Hepatic stellate cell (primary cell): ENCODE results near the gene MFAP2.

ENCODE experiments used
- DNase-seq: peaks from one replicate; pipeline ENCODE4 v3.0.0; 2011; ENCODE audit warnings: low spot score

The MFAP2 gene, protein sequence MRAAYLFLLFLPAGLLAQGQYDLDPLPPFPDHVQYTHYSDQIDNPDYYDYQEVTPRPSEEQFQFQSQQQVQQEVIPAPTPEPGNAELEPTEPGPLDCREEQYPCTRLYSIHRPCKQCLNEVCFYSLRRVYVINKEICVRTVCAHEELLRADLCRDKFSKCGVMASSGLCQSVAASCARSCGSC

DNA sequence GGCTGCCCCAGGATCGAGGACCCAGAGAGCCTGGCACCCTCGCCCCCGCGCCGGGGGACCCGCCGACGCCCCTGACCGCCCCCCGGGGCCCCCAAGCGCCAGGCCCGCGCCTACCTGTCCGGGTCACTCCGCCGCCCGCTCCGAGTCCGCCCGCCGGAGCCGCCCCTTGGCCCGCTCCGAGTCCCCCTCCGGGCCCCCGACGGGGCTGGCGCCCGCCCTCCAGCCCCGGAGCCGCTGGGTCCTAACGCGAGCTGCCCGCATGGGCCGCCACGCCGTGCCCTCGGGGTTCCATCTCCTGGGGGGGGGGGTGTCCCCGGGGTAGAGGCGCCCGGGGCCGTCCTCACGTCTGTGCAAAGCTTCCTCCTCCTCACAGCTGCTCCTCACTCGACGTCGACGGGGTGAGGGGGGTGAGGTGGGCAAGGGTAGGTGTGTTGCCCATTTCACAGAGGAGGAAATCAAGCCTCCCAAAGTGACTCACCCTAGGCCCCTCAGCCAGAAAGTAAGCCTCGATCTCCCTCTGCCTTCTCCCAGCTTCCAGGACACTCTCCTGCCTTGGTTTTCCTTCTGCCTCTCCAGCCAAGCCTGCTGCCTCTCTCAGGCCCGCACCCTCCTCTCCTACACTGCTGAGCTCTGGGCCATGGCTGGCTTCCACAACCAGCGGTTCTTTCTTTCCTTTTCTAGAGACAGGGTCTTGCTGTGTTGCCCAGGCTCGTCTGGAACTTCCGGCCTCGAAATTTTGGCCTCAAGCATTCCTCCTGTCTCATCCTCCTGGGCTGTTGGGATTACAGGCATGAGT lies at the start of gene MFAP2:
MFAP2 (minus strand) TSS at position 148 of the 796 bp plus-strand sequence. CDS start 2,347 bp downstream, outside the sequence.
- DNase-seq: no peak

DNA sequence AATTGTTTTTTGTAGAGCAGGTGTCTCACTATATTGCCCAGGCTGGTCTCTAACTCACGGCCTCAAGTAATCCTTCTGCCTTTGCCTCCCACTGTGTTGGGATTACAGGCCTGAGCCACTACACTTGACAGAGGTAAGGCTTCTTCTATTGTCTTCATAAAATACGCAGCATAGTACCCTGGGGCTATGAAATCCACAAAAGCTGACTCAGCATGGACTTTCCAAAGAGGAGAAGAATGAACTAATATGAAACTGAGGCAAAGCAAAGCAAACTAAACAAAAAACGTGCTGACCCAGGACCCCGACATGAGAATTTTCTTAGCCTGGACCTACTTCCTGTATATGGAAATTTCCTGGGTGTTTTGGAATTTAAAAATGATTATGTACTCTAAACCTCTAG lies 49.8 kb upstream of the MFAP2 start:
- DNase-seq: no peak

DNA sequence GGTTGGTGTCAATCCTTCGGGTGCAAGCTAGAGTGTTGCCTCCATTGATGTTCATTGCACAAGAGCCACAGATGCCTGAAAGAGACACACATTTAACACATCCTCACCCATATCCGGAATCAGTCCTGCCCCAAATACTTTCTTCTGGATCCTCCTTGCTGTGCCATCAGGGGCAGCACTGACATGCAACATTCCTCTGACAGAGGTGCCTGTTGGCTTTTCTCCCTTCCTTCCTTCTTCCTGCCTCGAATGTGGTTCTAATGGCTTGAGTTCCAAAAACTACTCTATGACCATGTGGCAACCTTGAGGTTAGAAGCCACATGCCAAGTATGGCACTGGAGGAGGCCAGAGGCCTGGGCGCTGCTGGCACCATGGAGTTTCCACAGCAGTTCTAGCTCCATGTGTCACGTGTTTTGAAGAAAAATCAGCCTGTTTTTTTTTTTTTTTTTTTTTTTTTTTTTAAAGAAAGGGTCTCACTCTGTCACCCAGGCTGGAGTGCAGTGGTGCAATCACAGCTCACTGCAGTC lies 48.3 kb upstream of the MFAP2 start:
- no peak for DNase-seq

DNA sequence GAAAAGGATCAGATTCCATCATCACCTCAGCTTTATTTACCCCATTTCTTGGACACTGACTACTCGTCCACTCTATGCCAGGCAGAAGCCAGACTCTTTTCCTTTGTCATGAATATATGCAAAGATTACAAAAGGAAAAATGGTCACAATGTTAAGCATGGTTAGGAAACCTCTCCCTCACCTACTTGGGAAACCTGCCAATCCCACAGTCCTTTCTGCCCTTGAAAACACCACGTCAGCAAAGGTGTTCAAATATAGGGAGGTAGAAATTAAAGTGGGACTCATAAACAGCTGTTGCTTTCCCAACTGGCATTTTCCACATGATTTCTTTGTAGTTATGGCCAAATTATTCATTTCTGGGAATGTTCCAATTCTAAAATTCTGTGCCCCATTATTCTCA lies 47.5 kb upstream of the MFAP2 start:
- DNase-seq: no peak

DNA sequence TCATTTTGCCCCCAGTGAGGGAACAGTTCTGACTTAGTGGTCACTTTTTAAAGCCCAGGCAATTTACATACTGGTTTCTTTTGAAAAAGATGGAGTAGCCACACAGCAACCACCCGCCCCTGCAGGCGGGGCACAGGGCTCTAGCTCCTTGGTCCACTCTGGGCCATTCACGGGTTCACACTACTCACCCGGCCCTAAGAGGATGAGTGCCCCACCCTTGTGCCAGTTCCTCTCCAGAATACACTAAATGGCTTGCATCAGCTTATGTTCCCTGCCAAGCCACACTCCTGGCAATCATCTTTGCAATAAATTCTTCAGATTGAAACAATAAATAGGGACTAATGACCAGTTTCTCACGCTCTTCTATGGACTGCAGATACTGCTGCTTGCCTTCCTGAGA lies 47.0 kb upstream of the MFAP2 start:
- DNase-seq: no peak

DNA sequence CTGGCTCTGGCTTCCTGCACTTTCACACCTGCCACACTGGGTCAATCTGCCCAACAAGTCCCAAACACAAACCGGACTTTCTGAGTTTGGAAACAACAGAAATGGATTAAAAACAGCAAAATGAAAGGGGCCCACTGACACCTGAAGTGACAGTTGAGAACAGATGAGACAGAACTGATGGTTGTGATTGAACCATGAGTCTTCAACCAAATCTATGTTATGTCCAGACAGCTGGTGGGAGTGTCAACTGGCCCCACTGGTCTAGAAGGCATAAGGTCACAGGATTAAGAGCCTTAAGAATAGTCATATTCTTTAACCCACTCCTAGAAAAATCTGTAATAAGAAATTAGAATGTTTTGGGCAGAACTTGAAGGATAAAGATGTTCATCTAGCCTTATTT lies 44.3 kb upstream of the MFAP2 start:
- DNase-seq: no peak

DNA sequence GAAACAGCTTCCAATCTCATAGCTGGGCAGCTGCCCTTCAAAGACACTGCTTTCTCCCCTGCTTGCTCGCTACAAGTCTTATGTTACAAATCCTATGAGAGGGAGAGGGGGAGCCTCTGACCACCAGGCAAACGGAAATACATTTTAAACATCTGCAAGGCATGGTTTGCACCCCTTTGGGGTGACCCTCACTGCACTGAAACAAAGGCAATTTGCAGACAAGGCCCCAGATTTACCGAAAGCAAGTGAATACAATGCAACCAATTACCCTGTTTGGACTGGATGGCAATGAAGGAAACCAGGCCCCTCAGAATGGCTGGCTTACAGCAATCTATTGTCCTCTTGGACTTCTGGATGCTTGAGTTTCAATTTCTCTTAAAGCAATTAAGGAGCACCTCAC lies 43.2 kb upstream of the MFAP2 start:
- DNase-seq: no peak

DNA sequence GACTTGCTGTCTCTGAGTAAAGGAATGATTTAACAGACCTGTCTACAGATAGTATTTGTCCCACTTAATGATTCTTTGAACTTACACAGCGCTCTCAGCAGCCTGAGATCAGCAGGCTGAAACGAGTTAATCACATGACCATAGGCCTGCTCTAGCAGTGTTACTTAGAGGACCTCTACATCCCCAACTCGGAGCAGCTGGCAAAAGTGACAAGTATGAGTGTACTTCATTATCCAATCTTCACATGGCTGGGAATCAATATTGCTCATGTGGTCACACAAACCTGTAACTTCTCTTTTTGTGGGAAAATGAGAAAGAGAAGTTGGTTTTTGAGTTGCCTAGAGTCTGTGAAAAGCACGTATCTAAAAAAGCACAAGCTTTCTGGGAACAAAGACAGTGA lies 42.7 kb upstream of the MFAP2 start:
- no peak for DNase-seq

DNA sequence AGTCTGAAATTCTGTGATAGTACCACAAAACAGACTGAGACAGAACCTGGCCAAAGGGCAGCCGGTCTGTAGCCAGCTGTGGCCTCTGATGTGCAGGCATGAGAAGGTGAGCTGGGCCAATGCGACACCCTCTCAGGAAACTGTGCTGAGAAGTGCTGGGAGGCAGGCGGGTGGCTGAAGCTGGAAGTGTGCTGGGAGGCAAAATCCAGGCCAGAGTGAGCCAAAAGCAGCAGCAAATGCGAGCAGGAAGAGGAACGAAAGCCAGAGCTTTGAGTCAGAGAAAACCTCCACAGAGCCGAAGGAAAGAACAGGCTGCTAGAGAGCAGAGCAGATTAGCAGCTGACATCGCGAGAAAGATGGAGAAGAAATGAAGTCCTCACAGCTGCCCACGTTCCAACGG lies 41.5 kb upstream of the MFAP2 start:
- no peak for DNase-seq

DNA sequence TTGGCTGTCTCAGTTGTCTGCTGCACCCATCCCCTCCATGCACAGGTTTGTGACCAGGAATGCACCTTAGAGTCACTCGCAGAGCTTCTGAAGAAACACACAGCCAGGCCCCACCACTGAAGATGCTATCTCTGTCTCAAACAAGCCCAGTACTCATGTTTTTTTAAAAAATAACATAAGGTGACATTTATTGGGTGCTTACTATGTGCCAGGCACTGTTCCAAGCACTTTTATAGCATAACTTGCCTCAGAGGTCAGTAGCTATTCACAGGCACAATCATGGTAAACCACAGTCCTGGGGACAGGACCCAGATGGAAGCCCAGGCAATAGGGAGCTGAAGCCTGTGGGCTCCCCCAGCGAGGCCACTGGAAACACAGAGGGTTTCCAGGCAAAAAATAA lies 40.1 kb upstream of the MFAP2 start:
- DNase-seq: no peak

DNA sequence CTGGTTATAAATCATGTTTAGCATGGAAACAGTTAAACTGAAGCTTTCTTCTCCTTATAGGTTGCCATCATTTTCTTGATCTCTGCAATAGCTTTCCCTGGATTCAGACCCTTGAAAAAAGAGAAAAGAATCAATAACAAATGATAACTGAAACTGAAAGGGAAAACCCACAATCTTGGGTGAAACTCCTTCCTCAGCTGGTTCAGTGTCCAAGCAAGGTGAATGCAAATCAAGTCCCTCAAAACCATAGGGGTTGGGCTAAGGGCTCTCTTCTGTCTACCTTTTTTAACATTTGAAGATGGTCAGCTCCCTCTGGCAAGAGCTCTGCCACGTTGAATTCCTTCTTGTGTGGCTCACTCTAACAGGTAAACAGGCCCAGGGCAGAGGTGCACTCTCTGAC lies 38.4 kb upstream of the MFAP2 start:
- DNase-seq: no peak

DNA sequence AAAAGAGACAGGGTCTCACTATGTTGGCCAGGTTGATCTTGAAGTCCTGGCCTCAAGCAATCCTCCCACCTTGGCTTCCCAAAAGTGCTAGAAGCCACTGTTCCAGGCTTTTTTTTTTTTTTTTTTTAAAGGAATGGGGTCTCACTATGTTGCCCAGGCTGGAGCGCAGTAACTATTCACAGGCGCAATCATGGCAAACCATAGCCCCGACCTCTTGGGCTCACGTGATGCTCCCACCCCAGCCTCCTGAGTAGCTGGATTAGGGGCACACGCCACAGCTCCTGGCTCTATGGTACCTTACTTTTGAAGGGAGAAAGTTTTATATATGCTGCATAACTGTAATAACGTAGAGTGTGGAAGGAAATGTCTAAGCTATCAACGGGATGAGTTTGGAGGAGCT lies 37.0 kb upstream of the MFAP2 start:
- DNase-seq: no peak

DNA sequence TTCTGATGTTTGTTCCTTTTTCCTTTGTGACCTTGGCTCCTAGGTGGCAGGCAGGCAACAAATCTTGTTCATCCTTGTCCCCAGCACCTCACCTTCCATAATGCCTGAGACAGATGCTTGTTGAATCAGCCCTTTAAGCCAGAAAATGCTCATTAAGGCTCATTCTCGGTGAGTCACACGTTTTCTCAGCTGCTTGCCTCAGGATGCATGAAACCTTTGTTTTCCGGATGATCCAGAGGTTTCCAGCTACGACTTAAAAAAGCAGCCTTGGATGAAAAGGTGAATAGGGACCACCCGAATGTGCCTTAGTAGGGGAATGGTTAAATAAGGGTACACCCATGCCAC lies 35.9 kb upstream of the MFAP2 start:
- no peak for DNase-seq

DNA sequence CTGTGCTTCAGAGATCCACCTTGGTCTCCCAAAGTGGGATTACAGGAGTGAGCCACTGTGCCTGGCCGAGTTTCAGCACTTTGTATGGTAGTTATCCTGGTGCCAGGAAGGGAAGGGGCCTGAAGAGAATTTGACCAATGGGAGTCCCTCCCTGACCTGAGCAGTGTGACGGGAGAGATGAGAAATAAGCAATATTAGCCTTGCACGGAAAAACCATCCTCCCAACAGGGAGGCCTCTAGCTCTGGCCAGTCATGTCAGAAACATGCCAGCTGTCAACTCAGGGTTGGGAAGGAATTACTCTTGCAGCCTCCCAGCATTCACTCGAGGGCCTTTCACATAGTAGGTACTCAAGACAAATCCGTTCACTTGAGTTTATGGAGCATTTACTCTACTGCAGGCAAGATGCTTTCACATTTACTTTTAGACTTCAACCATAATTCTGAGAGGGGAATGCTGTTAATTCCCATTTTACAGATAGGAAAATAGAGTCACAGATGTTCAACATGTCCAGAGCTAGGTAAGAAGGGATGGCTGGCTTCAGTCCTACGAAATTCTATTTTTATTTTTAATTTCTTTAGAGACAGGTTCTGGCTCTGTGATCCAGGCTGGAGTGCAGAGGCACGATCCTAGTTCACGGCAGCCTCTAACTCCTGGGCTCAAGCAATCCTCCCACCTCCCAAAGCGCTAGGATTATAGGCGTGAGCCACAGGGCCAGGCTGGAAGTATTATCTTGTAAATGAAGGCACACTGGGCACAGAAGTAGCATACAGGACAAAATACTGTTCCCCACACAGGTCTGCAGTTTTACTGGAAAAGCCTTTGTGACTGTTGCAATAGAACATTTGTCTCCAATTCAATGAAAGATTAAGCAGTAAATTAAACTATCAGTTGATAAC lies 34.5 kb upstream of the MFAP2 start:
- no peak for DNase-seq

DNA sequence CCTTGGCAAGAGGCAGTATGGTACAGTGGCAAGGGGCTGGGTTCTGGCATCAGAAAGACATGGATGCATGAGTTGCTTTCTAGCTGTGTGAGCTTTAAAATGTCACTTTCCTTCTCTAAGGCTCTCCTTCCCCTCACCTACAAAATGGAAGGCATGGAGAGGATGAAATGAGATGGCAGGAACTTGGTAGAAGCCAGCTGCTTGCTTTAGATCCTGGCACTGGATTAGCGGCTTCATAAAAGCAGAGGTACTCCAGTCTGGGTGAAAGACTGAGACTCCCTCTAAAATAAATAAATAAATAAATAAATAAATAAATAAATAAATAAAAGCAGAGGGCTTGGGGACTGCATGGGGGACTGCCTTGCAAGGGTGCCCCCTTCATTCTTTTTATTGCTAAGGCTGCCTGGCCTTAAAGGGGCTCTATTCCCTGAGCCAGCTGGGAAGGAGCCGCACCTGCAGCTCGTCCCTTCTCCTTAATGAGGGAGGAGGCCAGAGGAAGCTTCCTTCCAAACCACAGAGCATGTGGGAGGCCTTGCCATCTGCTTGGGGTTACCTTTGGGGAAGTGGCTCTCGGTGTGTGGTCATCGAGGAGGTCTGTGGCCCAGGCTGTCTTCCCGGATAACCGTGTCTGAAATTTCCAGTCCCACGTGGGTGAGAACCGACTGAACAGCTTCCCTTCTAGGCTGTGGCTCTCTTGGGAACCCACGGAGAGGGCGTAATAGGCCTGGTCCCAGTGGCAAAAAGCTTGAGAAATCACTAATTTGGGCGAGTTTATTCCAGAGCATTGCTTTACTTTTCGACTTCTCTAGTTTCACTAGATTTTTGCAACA lies 33.3 kb upstream of the MFAP2 start:
- no peak for DNase-seq

DNA sequence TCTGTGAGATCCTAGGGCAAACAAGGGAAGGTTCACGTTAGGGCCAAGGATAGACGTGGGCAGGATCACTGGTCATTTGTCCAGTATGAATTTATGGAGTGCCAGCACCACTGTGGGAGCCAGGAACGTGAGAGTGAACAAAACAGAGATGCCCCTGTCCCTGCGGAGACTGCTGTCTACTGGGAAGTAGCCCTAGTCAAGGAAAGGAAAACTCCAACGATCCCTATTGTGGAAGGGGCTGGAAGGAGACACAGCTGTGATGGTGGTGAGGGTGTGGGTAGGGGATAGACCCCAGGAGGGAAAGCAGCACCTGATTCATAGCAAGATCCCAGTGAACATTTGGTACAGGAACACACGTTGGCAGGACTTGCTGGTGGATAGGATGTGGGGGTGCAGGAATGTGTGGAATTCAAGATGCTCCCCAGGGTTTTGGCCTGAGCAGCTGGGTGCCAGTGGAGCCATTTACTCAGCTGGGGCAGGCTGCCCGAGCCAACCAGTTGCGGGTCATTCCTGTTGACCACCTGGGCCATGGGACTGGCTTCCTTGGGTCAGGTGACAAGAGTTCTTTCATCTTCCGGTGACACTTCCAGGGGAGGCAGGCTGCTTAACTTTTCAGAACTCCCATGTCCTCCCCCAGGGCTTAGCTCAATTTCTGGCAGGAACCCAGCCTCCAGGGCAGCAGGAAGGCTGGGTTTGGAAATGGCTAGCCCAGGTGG lies 32.5 kb upstream of the MFAP2 start:
- DNase-seq: peak; percentile 49

DNA sequence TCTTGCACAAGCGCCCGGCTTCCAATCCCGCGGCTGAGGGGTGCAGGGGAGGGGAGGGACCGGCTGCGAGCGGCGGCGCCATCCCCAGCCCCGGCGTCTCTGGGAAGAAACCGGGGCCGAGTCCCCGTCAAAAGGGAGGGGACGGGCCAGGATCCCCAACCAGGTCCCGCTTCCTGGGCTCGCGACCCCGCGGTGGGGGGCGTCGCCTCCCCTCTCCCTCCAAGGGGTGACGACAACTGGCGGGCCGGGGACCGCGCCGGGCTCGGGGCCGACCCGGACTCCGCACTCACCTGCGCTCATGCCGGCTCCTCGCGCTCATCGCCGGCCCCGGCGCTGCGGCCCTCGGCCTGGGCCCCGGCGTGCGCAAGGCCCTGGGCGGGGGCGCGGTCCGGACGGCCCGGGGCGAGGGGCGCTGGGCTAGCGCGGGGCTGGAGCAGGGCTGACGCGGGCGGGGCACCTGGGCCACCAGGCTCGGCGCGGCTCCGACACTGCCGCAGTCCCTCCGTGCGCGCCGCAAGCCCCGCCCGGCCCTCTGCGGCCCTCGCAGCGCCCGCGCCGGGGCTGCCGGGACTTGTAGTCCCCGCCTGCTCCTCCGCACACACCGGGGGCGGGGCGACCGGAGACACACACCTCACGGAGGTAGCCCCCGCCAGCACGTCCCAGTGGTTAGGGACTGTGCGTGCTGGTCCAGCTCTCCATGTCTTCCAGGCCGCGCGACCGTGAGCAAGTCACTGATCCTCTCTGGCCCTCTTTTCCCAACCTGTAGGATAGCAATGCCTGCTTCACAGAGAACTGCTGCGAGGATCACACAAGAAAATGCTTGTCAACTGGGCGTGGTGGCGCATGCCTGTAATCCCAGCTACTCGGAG lies 31.3 kb upstream of the MFAP2 start, which contains the start of gene ATP13A2:
ATP13A2 (minus strand) TSS at position 490 of the 869 bp plus-strand sequence; CDS start at position 300, 190 bp downstream.
- peak; percentile 83 for DNase-seq

DNA sequence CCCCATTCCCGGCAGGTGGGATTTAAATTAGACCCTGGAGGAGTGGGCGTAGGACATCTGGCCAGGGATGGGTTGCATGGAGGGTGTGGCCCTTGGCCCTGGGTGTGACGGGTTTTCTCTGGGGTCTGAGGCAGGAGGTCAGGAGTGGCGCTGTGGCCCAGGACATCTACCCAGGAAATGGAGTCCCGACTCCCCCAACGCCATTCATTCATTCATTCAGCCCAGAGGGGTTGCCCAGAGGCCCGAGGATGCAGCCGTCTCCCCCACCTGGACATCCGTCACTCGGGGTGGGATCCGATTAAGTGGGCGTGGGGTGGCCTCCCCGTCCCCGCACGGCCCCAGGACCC lies 30.6 kb upstream of the MFAP2 start:
- DNase-seq: no peak

DNA sequence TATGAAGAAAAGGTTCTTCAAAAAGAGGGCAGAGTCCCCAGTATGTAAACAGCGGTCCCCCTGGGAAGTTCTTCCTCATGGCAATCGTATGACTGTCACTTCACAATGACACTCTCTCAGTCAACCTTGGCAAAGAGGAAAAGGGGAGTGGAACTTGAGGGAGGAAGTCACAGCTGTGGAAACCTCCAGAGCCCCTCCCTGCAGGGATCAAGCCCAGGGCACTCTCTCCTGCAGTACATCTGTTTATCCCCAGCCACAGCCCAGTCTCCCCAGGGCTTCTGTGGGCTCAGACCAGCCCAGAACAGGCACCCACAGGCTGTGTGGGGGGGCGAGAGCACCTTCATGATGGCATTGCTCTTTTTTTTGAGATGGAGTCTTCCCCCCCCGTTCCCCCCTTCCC lies 29.3 kb upstream of the MFAP2 start:
- peak; percentile 11 for DNase-seq

DNA sequence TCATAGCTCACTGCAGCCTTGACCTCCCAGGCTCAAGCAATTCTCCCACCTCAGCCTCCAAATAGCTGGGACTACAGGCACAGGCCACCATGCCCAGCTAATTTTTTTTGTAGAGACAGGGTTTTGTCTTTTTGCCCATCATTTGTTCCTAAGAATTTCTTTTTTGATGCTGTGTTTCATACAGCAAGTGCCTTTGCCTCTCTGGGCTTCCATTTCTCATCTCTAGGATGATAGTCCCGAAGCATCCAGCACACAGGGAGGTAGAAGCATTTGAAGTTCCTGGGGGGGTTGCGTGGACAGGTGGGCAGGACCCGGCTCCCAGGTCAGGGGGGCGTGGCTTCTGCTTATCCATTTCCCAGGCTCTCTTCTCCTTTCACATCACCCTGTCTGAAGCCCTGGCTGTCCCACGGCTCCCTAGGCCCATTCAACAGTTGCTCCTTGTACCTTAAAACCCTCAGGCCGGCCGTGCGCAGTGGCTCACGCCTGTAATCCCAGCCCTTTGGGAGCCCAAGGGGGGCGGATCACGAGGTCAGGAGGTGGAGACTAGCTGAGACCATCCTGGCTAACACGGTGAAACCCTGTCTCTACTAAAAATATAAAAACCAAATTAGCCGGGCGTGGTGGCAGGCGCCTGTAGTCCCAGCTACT lies 27.9 kb upstream of the MFAP2 start:
- DNase-seq: no peak
